PC-3 (cell line): ENCODE results near the gene CETN1. TPM values are rescaled to one million over a fixed set of nuclear protein-coding genes. Genes with fewer than 3 reads are reported as not detected.

Experiments
- ATAC-seq: fragments of 200-7000 bp; cut with Tn5 transposase; 2 replicates; pipeline ENCODE4 v1.9.1; 2020; ENCODE audit warnings: mild to moderate bottlenecking, moderate library complexity
- BruUV-seq: library from RNA; stranded (reverse); fragments of 400-500 nt; replicated peaks from 2 replicates; lab custom pipeline; 2021; lab: Mats Ljungman, UMichigan
- CTCF ChIA-PET: fragments of 300-600 bp; sonication (Branson Sonifier 250); formaldehyde crosslinking; loops from one replicate; lab custom pipeline; 2022; ENCODE audit warnings: antibody characterized with exemption; lab: Charles Lee
- POLR2A ChIA-PET: fragments of 300-600 bp; sonication (Branson Sonifier 250); formaldehyde crosslinking; loops from one replicate; lab custom pipeline; 2022; ENCODE audit warnings: antibody characterized with exemption; ENCODE audit not compliant: unreplicated experiment; lab: Charles Lee
- DNase-seq: peaks from one replicate; pipeline ENCODE4 v3.0.0-alpha.2; 2015
- H2AFZ ChIP-seq: fragments of 300-600 bp; sonication (generic); 2 replicates; pipeline ENCODE4 v1.6.0; 2016; ENCODE audit warnings: antibody characterized with exemption, low read length
- H3F3A ChIP-seq: fragments of 300-600 bp; sonication (generic); one replicate; pipeline ENCODE4 v1.6.0; 2017; ENCODE audit warnings: antibody characterized with exemption, low read length, control low read depth, mild to moderate bottlenecking; ENCODE audit not compliant: unreplicated experiment
- H3K27ac ChIP-seq: fragments of 300-600 bp; sonication (generic); 2 replicates; pipeline ENCODE4 v1.5.1; 2016; ENCODE audit warnings: mild to moderate bottlenecking, low read length
- H3K27me3 ChIP-seq: fragments of 300-600 bp; sonication (generic); 2 replicates; pipeline ENCODE4 v1.6.1; 2016; ENCODE audit warnings: low read length, mixed read lengths
- H3K36me3 ChIP-seq: fragments of 300-600 bp; sonication (generic); 2 replicates; pipeline ENCODE4 v1.6.1; 2016; ENCODE audit warnings: low read depth, mixed run types, low read length, mixed read lengths
- H3K4me1 ChIP-seq: fragments of 300-600 bp; sonication (generic); 2 replicates; pipeline ENCODE4 v1.5.1; 2016; ENCODE audit warnings: low read length; ENCODE audit not compliant: insufficient read depth
- H3K4me2 ChIP-seq: fragments of 300-600 bp; sonication (generic); 2 replicates; pipeline ENCODE4 v1.6.0; 2016; ENCODE audit warnings: low read length
- H3K4me3 ChIP-seq: fragments of 300-600 bp; sonication (generic); 2 replicates; pipeline ENCODE4 v1.5.1; 2016; ENCODE audit warnings: mild to moderate bottlenecking, low read length, mixed read lengths
- H3K79me2 ChIP-seq: fragments of 300-600 bp; sonication (generic); 2 replicates; pipeline ENCODE4 v1.6.1; 2017; ENCODE audit warnings: low read length, mixed read lengths
- H3K9ac ChIP-seq: fragments of 300-600 bp; sonication (generic); 2 replicates; pipeline ENCODE4 v1.6.0; 2016; ENCODE audit warnings: mild to moderate bottlenecking, low read length
- H3K9me2 ChIP-seq: fragments of 300-600 bp; sonication (generic); replicated peaks from 2 replicates; pipeline ENCODE4 v1.6.1; 2016; ENCODE audit warnings: mixed run types, low read length, mixed read lengths
- H3K9me3 ChIP-seq: fragments of 300-600 bp; sonication (generic); 2 replicates; pipeline ENCODE4 v1.6.1; 2016; ENCODE audit warnings: low read length, mixed read lengths
- H4K20me1 ChIP-seq: fragments of 300-600 bp; sonication (generic); 2 replicates; pipeline ENCODE4 v1.6.1; 2016; ENCODE audit warnings: low read length, mixed read lengths
- CTCF ChIP-seq: fragments of 300-600 bp; sonication (generic); conservative IDR thresholded peaks from 2 replicates; pipeline ENCODE4 v1.5.1; 2017; ENCODE audit warnings: antibody characterized with exemption, low read depth, mild to moderate bottlenecking, low read length
- EZH2 ChIP-seq: fragments of 300-600 bp; sonication (generic); IDR thresholded peaks from one replicate; pipeline ENCODE4 v1.6.1; 2017; ENCODE audit warnings: antibody characterized with exemption, mild to moderate bottlenecking, low read length; ENCODE audit not compliant: unreplicated experiment
- EZH2phosphoT487 ChIP-seq: fragments of 300-600 bp; sonication (generic); IDR thresholded peaks from 2 replicates; pipeline ENCODE4 v1.6.1; 2018; ENCODE audit warnings: mild to moderate bottlenecking, antibody characterized with exemption, low read length, borderline replicate concordance
- intact Hi-C: fragments of 100-400 bp; cut with micrococcal nuclease; formaldehyde crosslinking; loops from 2 replicates; pipeline ENCODE4 v1.9.0; 2023
- total RNA-seq: library from RNA; depleted of rRNA; stranded (reverse); fragments of >200 nt; gene quantifications from 2 replicates; pipeline ENCODE4 v1.2.3, GENCODE V29; 2014

Gene CETN1
- total RNA-seq, 1 experiment from 2014 or later, result not detected

- Histone ChIP-seq H3K4me2 (no peak overlapping the region), H3K9me3 (no peaks in the 10 kb centered on the region), H3K79me2 (no peaks in the 10 kb centered on the region), H3K27me3 (peaks cover 23% of the 10 kb centered on the region; the same call in 1 of the 2 replicates), H4K20me1 (no peaks in the 10 kb centered on the region), H3K27ac (no peak overlapping the region), H3K9ac (no peak overlapping the region), H2AFZ (no peak overlapping the region), H3K36me3 (no peaks in the 10 kb centered on the region), H3K4me1 (no peaks in the 10 kb centered on the region), H3K4me3 (no peak overlapping the region), H3F3A (no peaks in the 10 kb centered on the region), H3K9me2 (no peaks in the 10 kb centered on the region)
- ChIA-PET CTCF (interaction anchor here (0.5 to 2.1 kb wide), 14 partner anchors 9 to 216 kb away, joined by 3 to 25 read pairs (median 7); partner anchors contain the start of genes ENOSF1 and TYMS), POLR2A (interaction anchor here (0.7 kb wide), 1 partner anchor 30 kb away, joined by 4 read pairs; no protein-coding TSS in a partner anchor)
- intact Hi-C loops, result loop anchor here (1.0 to 5.0 kb wide), 5 partner anchors 29 to 215 kb away; no protein-coding TSS in a partner anchor
- TF ChIP-seq CTCF (peak; percentile 62), EZH2 (no peak)
- BruUV-seq, result no TSS peak
- peak; percentile 85 for DNase-seq
- peak; percentile 99 for ATAC-seq
Measured at GRCh38 chr18:623761-624620, 43.8 kb downstream of the CETN1 start.

GRCh38 chr18:627231-627630 lies 47.1 kb downstream of the CETN1 start:
- POLR2A ChIA-PET, result interaction anchor here (0.6 kb wide), 2 partner anchors 88 to 203 kb away, joined by 4 to 5 read pairs; no protein-coding TSS in a partner anchor
- Histone ChIP-seq H3K4me3 (no peak overlapping the region), H3K79me2 (no peaks in the 10 kb centered on the region), H3K27me3 (peaks cover 6% of the 10 kb centered on the region; the same call in 1 of the 2 replicates), H3K27ac (no peak overlapping the region), H4K20me1 (no peaks in the 10 kb centered on the region), H3F3A (no peaks in the 10 kb centered on the region), H3K9me2 (no peaks in the 10 kb centered on the region), H3K9me3 (no peaks in the 10 kb centered on the region), H3K4me1 (no peaks in the 10 kb centered on the region), H3K9ac (no peak overlapping the region), H2AFZ (no peak overlapping the region), H3K36me3 (no peaks in the 10 kb centered on the region), H3K4me2 (no peak overlapping the region)
- CTCF ChIA-PET, result interaction anchor here (0.5 to 2.0 kb wide), 2 partner anchors 23 to 203 kb away, joined by 5 to 6 read pairs; no protein-coding TSS in a partner anchor
- no peak for ATAC-seq
- no peak for TF ChIP-seq EZH2
- TF ChIP-seq CTCF, result no peak
- no peak for TF ChIP-seq EZH2phosphoT487
- BruUV-seq, result no TSS peak
- no peak for DNase-seq
- intact Hi-C loops, result no loop called here
